Tibial nerve (tissue), 4 donors: ENCODE measurements around the gene TMPRSS11E. TPM values are rescaled to one million over a fixed set of nuclear protein-coding genes. Genes with fewer than 3 reads are reported as not detected.

ENCODE experiments used
- DNase-seq, 2 donors: peaks; one replicate each; pipeline ENCODE4 v3.0.0-alpha.2; 2019; ENCODE audit warnings: low spot score in 2 of 2
- H3K27ac ChIP-seq, 4 donors: fragments of 200-600 bp; sonication (generic) in 3 of 4; one replicate each; pipeline ENCODE4 v1.5.1; 2017 to 2019; ENCODE audit warnings: mild to moderate bottlenecking in 1 of 4
- H3K27me3 ChIP-seq, 2 donors: fragments of 200-600 bp; sonication (generic) in 1 of 2; one replicate each; pipeline versions ENCODE4 v1.5.1 to v1.6.0; 2017 to 2019
- H3K36me3 ChIP-seq, 3 donors: fragments of 200-600 bp; sonication (generic); one replicate each; pipeline ENCODE4 v1.5.1; 2018 to 2019
- H3K4me1 ChIP-seq, 4 donors: fragments of 200-600 bp; sonication (generic) in 3 of 4; one replicate each; pipeline ENCODE4 v1.5.1; 2017 to 2019
- H3K4me3 ChIP-seq, 4 donors: fragments of 200-600 bp; sonication (generic) in 3 of 4; one replicate each; pipeline ENCODE4 v1.5.1; 2017 to 2019; ENCODE audit warnings: mild to moderate bottlenecking in 1 of 4, moderate library complexity in 1 of 4
- H3K9me3 ChIP-seq, 4 donors: fragments of 200-600 bp; sonication (generic) in 3 of 4; one replicate each; pipeline ENCODE4 v1.5.1; 2017 to 2019
- CTCF ChIP-seq, 5 experiments: fragments of 200-600 bp in 3 of 5; fragments of 450-650 bp in 2 of 5; sonication (generic) in 3 of 5; IDR thresholded peaks; one replicate each; pipeline ENCODE4 v1.5.1; 2016 to 2019; ENCODE audit warnings: antibody characterized with exemption in 5 of 5, mild to moderate bottlenecking in 3 of 5, moderate library complexity in 2 of 5
- EP300 ChIP-seq, 2 donors: sonication (generic); formaldehyde crosslinking; IDR thresholded peaks; one replicate each; pipeline ENCODE4 v1.6.1; 2017; ENCODE audit warnings: antibody characterized with exemption in 2 of 2, mild to moderate bottlenecking in 1 of 2
- POLR2A ChIP-seq, 2 donors: fragments of 450-650 bp; IDR thresholded peaks; one replicate each; pipeline ENCODE4 v1.6.1; 2017; ENCODE audit warnings: antibody characterized with exemption in 2 of 2, mild to moderate bottlenecking in 2 of 2, moderate library complexity in 2 of 2
- WGBS, 2 donors: methylation state at CpG; one replicate each; pipeline ENCODE4 v1.1.5; 2018; 5-methylcytosine and 5-hydroxymethylcytosine counted together
- total RNA-seq, 4 donors: library from RNA; depleted of rRNA; stranded (reverse); fragments of >200 nt; gene quantifications; one replicate each; pipeline ENCODE4 v1.1.0, GENCODE V29; 2016

Gene TMPRSS11E
- total RNA-seq, 4 donors from 2014 or later: not detected

- WGBS, 2 donors: 89 to 97% methylated on average over 3 of the region's 3 CpGs
- Histone ChIP-seq H3K9me3 (no peaks in the 10 kb centered on the region), H3K4me3 (no peak overlapping the region), H3K27ac (no peak overlapping the region), H3K4me1 (no peaks in the 10 kb centered on the region), H3K36me3 (no peaks in the 10 kb centered on the region), H3K27me3 (no peaks in the 10 kb centered on the region)
- DNase-seq: no peak
- TF ChIP-seq EP300 (IDR thresholded peaks at IDR 0.05) (no peak), CTCF (IDR thresholded peaks at IDR 0.05) (no peak), POLR2A (IDR thresholded peaks at IDR 0.05) (no peak)
Measured at GRCh38 chr4:68461790-68462189, 14.5 kb downstream of the TMPRSS11E start.

DNA sequence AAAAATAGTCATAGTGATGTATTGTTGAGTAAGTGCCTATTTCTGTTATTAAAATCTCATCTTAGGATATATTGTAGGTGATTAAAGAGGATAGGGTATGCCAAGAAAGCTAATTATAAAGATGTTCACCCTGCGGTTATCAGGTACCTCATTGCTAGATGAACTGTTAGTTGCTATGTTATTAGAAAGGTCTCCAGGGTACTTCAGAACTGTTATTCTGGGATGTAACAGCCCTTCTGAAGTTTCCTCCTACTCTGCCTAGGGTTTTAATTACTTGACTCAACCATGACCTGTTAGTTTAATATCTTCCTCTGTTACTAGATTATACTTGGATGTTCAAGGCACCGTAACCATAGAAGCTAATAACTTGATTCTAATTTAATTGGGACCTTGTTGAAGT lies 15.4 kb downstream of the TMPRSS11E start:
- no peak for DNase-seq
- Histone ChIP-seq H3K27ac (no peak overlapping the region), H3K27me3 (no peaks in the 10 kb centered on the region), H3K9me3 (no peaks in the 10 kb centered on the region), H3K36me3 (no peaks in the 10 kb centered on the region), H3K4me1 (no peaks in the 10 kb centered on the region), H3K4me3 (no peak overlapping the region)
- 81 to 84% methylated on average over 2 of the region's 2 CpGs for WGBS, 2 donors
- no peak for TF ChIP-seq CTCF (IDR thresholded peaks at IDR 0.05)

- no peaks in the 10 kb centered on the region for H3K4me1 ChIP-seq
- no peak for DNase-seq
- H3K27ac ChIP-seq: no peak overlapping the region
- TF ChIP-seq EP300 (IDR thresholded peaks at IDR 0.05): no peak
- TF ChIP-seq CTCF (IDR thresholded peaks at IDR 0.05): no peak
- no peak for TF ChIP-seq POLR2A (IDR thresholded peaks at IDR 0.05)
- no peaks in the 10 kb centered on the region for H3K36me3 ChIP-seq
- H3K9me3 ChIP-seq: no peaks in the 10 kb centered on the region
- no peak overlapping the region for H3K4me3 ChIP-seq
- no peaks in the 10 kb centered on the region for H3K27me3 ChIP-seq
- 32 to 47% methylated on average over 2 of the region's 2 CpGs for WGBS, 2 donors
Measured at GRCh38 chr4:68463796-68464195, 16.5 kb downstream of the TMPRSS11E start.

- no peak for DNase-seq
- TF ChIP-seq CTCF (IDR thresholded peaks at IDR 0.05) (no peak), POLR2A (IDR thresholded peaks at IDR 0.05) (no peak), EP300 (IDR thresholded peaks at IDR 0.05) (no peak)
- Histone ChIP-seq H3K9me3 (no peaks in the 10 kb centered on the region), H3K27ac (no peak overlapping the region), H3K27me3 (no peaks in the 10 kb centered on the region), H3K4me3 (no peak overlapping the region), H3K36me3 (no peaks in the 10 kb centered on the region), H3K4me1 (no peaks in the 10 kb centered on the region)
- WGBS, 2 donors: 92 to 93% methylated on average over 1 of the region's 1 CpG
Measured at GRCh38 chr4:68465058-68465457, 17.8 kb downstream of the TMPRSS11E start.

DNA sequence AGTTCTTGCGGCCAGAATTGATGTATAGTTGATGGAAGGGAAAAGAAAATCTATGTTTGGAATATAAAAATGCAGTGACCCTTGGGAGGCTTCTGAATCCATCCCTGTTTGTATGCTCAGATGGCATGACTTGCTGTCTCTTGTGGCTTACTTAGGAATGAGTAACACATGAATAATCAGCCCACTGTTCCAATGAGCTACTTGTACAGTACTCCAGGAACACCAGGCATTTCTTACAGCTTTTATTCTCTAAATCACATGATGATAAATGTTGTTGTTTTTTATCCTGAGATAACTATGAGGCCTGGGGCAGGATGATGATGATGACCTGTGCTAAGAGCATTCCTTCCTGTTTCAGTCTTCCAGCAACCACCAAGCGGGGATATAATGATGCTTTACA lies 18.9 kb downstream of the TMPRSS11E start:
- H3K27ac ChIP-seq: no peak overlapping the region
- WGBS, 2 donors: 31 to 39% methylated on average over 2 of the region's 2 CpGs
- DNase-seq: no peak
- H3K9me3 ChIP-seq: no peaks in the 10 kb centered on the region
- H3K27me3 ChIP-seq: no peaks in the 10 kb centered on the region
- TF ChIP-seq CTCF (IDR thresholded peaks at IDR 0.05) (no peak), POLR2A (IDR thresholded peaks at IDR 0.05) (no peak)
- H3K4me3 ChIP-seq: no peak overlapping the region
- H3K36me3 ChIP-seq: no peaks in the 10 kb centered on the region
- H3K4me1 ChIP-seq: no peaks in the 10 kb centered on the region
